ENCODE data around the gene AFP.

The AFP gene

GRCh38 chr4:73432169-73433000 is 3.6 kb upstream of the AFP start:
- TF ChIP-seq ESRRG (CRISPR knock-in tag; IDR thresholded peaks at IDR 0.05) (no peak), ARNTL (CRISPR knock-in tag; IDR thresholded peaks at IDR 0.05; ENCODE audit: borderline replicate concordance, low read depth) (no peak), OSR1 (CRISPR knock-in tag; IDR thresholded peaks at IDR 0.05) (no peak), SNAI2 (CRISPR knock-in tag; IDR thresholded peaks at IDR 0.05) (no peak)
- ATAC-seq: no peak

GRCh38 chr4:73433140-73433539 is 2.9 kb upstream of the AFP start:
- ATAC-seq: no peak
- TF ChIP-seq ZNF8 (CRISPR knock-in tag; IDR thresholded peaks at IDR 0.05): no peak

- TF ChIP-seq ISL1 (CRISPR knock-in tag; IDR thresholded peaks at IDR 0.05) (no peak), OSR1 (CRISPR knock-in tag; IDR thresholded peaks at IDR 0.05) (no peak), POU6F1 (CRISPR knock-in tag; IDR thresholded peaks at IDR 0.05; ENCODE audit: borderline replicate concordance, low read depth) (no peak), ZFP30 (CRISPR knock-in tag; IDR thresholded peaks at IDR 0.05) (no peak), ZFP3 (CRISPR knock-in tag; IDR thresholded peaks at IDR 0.05) (no peak), SNAI2 (CRISPR knock-in tag; IDR thresholded peaks at IDR 0.05) (no peak), CSDC2 (CRISPR knock-in tag; IDR thresholded peaks at IDR 0.05) (no peak), CREB5 (CRISPR knock-in tag; IDR thresholded peaks at IDR 0.05; ENCODE audit: low read depth) (no peak), GLIS3 (CRISPR knock-in tag; IDR thresholded peaks at IDR 0.05) (no peak), TCF4 (CRISPR knock-in tag; IDR thresholded peaks at IDR 0.05; ENCODE audit: borderline replicate concordance) (no peak), ZNF8 (CRISPR knock-in tag; IDR thresholded peaks at IDR 0.05) (no peak), TOX (CRISPR knock-in tag; IDR thresholded peaks at IDR 0.05; ENCODE audit: borderline replicate concordance) (no peak), TSHZ2 (CRISPR knock-in tag; IDR thresholded peaks at IDR 0.05) (no peak), ESRRG (CRISPR knock-in tag; IDR thresholded peaks at IDR 0.05) (no peak)
- peak; percentile 75; the same call in 2 of the 3 replicates for ATAC-seq
Measured at GRCh38 chr4:73434311-73434710, 1.7 kb upstream of the AFP start.

- no peak for ATAC-seq
- TF ChIP-seq TCF4 (CRISPR knock-in tag; IDR thresholded peaks at IDR 0.05; ENCODE audit: borderline replicate concordance) (no peak), ZFP30 (CRISPR knock-in tag; IDR thresholded peaks at IDR 0.05) (no peak), ZNF8 (CRISPR knock-in tag; IDR thresholded peaks at IDR 0.05) (no peak), ARNTL (CRISPR knock-in tag; IDR thresholded peaks at IDR 0.05; ENCODE audit: borderline replicate concordance, low read depth) (no peak), TOX (CRISPR knock-in tag; IDR thresholded peaks at IDR 0.05; ENCODE audit: borderline replicate concordance) (no peak)
Measured at GRCh38 chr4:73436674-73437557, 895 bp downstream of the AFP start.

- no peak for ATAC-seq
- TF ChIP-seq ZNF70 (CRISPR knock-in tag; IDR thresholded peaks at IDR 0.05): no peak
- no peak for TF ChIP-seq OSR1 (CRISPR knock-in tag; IDR thresholded peaks at IDR 0.05)
- no peak for TF ChIP-seq CSRNP3 (CRISPR knock-in tag; IDR thresholded peaks at IDR 0.05)
- no peak for TF ChIP-seq ZNF565 (CRISPR knock-in tag; conservative IDR thresholded peaks at IDR 0.05; ENCODE audit: low read depth)
- no peak for TF ChIP-seq TOX (CRISPR knock-in tag; IDR thresholded peaks at IDR 0.05; ENCODE audit: borderline replicate concordance)
- TF ChIP-seq ZFP3 (CRISPR knock-in tag; IDR thresholded peaks at IDR 0.05): no peak
- no peak for TF ChIP-seq ISL1 (CRISPR knock-in tag; IDR thresholded peaks at IDR 0.05)
- no peak for TF ChIP-seq CREB5 (CRISPR knock-in tag; IDR thresholded peaks at IDR 0.05; ENCODE audit: low read depth)
- TF ChIP-seq PATZ1 (CRISPR knock-in tag; IDR thresholded peaks at IDR 0.05; ENCODE audit: borderline replicate concordance): no peak
- no peak for TF ChIP-seq RARB (CRISPR knock-in tag; IDR thresholded peaks at IDR 0.05)
- no peak for TF ChIP-seq BACH2 (CRISPR knock-in tag; IDR thresholded peaks at IDR 0.05; ENCODE audit: borderline replicate concordance)
- TF ChIP-seq ZFP30 (CRISPR knock-in tag; IDR thresholded peaks at IDR 0.05): no peak
- no peak for TF ChIP-seq ZNF8 (CRISPR knock-in tag; IDR thresholded peaks at IDR 0.05)
Measured at GRCh38 chr4:73437558-73437956, 1.5 kb downstream of the AFP start.
